ENCODE results near the gene CERK. TPM values are rescaled to one million over a fixed set of nuclear protein-coding genes. Genes with fewer than 3 reads are reported as not detected.

The CERK gene
- total RNA-seq, 2 donors from 2014 or later, result 35.4 to 39.9 TPM

DNA sequence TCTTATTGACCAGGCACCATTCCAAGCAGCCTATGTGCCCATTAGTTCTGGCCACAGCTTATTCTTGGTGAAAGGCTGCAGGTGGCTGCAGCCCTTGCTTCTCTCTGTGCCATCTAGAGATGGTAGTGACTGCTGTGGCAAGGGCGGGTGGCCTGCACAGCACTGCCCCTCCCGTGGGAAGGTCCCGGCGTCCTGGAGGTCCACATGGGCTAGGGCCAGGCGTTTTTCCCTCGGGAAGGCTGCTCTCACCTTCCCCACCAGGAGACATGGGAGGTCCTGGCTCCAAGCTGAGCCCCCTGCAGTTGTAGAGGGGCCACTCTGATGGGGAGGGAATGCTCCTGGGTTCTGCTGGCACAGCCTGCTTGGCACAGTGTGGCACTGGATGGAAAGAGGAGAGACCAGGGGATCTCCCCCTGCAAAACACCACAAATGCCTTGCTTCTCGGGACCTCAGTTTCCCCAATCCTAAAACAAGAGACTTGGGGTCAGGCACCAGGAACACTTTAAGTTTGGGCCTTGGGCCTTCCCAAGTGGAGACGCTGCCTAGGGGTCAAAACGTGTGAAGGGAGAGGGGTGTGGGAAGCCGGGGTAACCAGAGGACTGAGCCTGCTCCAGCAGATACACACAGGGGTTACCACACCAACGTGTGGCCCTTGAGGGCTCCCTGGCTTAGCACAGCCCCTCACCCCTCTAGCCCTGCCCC is 14.4 kb upstream of the CERK start:
- intact Hi-C loops (cut with DNase I, micrococcal nuclease), result no loop called here
- no peak for DNase-seq
- ATAC-seq, result no peak

DNA sequence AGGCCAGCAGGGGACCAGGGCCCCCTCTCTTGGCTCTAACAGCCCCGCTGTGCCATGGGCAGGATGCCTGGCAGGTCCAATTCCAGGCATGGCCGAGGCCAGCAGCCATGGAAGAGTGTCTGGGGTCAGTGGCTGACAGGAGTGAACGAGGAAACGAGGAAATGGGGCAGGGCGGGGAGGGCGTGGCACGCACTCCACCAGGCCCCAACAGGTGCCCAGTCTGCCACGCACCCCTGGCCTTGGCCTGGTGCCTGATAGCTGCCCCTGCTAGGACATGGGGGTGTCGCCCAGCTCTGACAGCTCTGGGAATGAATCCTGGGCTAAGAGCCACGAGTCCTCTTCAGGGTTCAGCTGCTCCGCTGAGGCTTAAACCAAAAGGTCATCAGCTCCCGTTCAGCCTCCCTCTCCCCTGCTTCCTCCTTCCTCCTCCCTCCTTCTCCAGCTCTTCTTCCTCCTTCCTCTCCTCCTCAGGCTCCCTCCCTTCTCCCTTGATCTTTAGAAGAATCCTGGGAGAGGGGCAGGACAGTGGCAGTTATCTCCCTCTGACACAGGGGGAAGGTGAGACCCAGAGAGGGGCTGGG is 12.9 kb upstream of the CERK start:
- peak; percentile 76 for ATAC-seq
- DNase-seq, result peak; percentile 82 to 86
- intact Hi-C loops (cut with DNase I, micrococcal nuclease), result no loop called here

DNA sequence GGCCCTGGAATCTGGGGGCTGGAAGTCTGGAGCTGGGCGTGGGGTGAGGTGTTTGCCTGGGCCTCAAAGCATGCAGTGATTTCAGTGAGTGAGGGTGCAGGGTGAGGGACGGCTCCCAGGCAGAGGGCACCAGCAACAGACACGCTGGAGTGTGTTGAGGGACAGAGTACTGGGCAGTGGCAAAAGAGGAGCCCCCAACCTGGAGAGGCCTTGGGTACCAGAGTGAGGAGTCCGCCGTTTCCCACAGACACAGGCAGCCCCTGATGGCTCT is 12.4 kb upstream of the CERK start:
- intact Hi-C loops (cut with DNase I, micrococcal nuclease), result no loop called here
- ATAC-seq (peak; percentile 2), DNase-seq (no peak)

DNA sequence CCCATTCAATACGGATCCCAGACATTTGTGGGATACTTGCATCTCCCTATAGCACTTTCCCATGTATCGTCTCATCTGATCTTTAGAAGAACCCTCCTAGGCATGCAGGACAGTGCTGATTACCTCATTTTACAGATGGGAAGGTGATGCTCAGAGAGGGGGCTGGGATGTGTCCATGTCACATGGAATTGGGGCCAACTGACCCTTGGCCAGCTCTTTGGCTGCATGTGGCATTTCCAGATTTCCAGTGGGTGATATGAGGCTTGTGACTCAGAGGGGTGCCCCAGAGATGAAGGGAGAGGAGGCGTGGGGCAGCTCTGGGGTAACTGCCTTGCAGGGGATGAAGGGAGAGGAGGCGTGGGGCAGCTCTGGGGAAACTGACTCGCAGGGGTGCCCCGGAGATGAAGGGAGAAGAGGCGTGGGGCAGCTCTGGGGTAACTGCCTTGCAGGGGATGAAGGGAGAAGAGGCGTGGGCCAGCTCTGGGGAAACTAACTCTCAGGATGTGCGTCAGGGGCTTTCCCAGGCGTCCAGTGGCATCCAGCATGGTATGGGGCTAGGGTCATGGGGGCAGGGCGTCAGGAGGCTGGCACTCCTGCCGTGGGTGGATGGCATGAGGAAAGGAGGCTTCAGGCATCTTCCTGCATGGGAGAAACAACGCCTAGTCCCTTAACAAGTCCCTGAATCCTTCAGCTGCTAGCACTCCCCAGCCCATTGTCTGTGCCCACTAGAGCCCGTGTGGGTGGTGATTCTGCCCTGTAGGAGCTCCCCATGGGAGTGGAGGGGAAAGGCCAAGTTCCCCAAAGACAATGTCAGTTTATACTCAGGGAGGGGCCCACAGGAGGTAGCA is 11.9 kb upstream of the CERK start:
- DNase-seq, result no peak
- intact Hi-C loops (cut with DNase I, micrococcal nuclease), result no loop called here
- no peak for ATAC-seq

DNA sequence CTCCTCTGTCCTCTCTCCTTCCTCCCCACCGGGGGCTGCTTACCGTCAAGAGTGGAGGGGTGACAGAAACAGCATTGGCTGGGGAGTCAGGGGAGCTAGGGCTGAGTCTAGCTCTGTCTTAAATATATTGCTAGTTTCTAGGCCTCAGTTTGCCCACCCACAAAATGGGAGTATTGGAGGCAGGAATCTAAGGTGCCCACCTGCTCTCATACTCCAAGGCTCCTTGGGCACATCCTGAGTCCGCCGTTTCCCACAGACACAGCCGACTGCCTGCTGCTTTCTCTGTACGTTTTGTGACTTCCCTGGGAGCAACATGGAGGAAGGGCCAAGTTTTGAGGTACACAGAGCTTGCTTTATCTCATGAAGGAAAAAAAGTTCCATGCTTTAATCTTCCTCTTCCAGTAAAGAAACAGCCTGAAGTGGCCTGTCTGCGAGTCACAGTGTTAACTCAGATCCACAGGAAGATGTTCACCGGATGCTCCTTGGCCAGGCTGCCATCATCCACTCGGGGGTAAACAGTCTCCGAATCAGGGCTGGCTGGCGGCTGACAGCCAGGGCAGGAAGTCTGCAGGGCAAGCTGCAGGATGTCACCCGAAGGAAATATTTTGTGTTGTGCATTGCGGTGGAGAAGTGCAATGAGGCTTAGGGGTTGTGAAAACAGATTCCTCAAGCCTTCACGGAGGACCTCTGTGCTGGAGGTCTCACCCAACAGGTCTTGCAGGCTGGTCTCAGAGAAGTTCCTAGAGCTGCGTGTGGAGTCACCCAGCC is 11.0 kb upstream of the CERK start:
- intact Hi-C loops (cut with DNase I, micrococcal nuclease), result no loop called here
- ATAC-seq (no peak), DNase-seq (no peak)

DNA sequence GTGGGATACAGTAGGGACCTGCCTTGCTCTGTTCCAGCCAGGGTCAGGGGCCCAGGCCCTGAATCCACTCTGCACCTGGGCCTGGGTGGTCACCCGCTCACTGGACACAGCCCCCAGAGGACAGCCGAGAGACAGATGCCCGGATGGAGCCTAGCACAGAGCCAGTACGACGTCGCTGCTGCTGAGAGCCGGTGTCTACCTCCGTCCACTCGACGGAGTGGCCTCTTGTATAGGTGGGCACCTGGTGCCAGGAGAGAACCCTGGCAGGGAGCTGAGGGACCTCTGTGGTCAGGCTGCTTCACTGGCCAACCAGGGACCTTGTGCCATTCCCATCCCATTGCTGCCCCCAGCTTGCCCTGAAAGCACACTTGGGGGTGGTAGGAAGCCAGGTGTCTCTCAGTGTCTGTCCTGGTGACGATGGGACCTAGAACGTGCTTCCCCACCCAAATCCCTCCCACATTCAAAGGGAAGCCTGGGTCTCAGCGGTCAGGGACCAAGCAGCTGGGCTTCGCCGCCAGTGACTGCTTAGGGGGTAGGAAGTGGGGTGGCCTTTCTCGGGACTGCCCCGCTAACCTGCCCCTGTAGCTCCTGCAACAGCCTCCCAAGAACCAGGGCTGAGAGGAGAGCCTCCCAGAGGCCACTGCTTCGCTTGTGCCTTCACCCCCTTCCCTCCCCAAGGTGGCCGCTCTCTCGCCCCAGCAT is 10.3 kb upstream of the CERK start:
- ATAC-seq (no peak), DNase-seq (no peak)
- intact Hi-C loops (cut with DNase I, micrococcal nuclease), result no loop called here

DNA sequence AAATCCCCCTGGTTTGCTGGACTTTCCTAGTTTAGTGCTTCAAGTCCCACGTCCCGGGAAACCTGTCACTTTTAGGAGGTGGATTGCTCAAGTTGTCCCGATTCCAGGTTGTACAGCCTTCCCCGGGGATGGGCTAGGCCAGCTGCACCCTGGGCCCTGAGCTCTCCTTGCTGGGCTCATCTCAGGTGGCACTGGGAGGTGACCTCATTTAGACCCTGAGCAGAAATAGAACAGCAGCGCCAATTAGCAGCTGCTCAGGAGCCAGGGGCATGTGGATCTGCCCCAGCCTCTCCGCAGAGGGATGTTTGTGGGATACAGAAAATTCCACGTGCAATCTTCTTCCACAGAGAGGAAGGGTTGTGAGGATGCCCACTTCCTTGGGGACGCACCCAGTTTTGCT is 9.6 kb upstream of the CERK start:
- intact Hi-C loops (cut with DNase I, micrococcal nuclease), result no loop called here
- DNase-seq (no peak), ATAC-seq (no peak)

DNA sequence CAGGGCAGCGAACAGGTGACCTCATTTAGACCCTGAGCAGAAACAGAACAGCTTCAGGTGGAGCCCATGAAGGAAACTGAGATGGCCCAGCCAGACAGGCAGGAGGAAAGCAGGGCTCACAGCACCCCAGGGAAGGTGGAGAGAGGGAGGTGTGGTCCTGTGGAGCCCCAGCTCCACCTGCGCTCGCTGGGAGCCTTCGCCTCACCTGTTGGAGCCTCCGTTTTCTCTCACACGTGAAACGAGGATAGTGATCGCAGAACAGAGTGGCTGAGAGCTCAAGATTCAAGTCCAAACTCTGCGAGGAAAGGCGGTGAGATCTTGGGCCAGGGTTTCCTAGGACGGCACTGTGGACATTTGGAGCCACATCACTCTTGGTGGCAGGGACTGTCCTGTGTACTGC is 8.6 kb upstream of the CERK start:
- no peak for DNase-seq
- intact Hi-C loops (cut with DNase I, micrococcal nuclease), result no loop called here
- ATAC-seq, result no peak

DNA sequence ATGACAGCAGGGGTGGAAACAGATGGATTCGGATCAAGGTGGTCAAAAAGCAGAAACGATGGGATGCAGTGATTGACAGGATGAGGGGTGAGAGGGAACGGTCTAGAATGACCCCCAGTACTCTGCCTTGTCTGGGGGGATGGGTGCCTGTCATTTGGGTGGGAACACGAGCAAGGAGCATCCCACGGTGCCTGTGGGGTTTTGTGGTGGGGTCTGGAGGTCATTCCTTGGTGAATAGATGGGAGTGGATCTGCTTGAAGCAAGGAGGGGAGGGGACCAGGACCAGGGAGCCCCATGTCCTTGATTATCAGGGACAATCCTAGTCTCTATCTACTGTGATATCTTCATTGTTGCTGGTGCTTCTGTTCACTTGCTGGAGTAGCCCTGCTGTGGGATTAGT is 8.1 kb upstream of the CERK start:
- DNase-seq (no peak), ATAC-seq (no peak)
- intact Hi-C loops (cut with DNase I, micrococcal nuclease), result no loop called here

DNA sequence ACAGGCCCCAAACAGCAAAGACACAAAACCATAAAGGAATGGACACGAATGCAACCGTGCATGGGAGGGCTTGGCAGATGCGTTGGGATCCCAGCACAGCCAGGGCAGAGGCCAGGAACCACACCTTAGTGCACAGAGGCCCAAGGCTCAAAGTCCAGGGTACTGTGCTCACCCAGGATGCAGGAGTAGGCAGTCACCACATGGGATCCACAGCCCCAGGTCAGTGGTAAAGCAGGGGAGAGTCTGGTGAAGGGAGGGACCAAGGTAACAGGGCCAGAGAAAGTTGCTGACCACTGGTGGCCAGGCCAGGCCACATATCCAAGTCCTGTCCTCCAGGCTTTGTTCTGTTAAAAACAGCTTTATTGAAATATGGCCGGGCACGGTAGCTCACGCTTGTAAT is 6.5 kb upstream of the CERK start:
- intact Hi-C loops (cut with DNase I, micrococcal nuclease), result no loop called here
- DNase-seq, result peak; percentile 79 to 90
- ATAC-seq, result peak; percentile 78

DNA sequence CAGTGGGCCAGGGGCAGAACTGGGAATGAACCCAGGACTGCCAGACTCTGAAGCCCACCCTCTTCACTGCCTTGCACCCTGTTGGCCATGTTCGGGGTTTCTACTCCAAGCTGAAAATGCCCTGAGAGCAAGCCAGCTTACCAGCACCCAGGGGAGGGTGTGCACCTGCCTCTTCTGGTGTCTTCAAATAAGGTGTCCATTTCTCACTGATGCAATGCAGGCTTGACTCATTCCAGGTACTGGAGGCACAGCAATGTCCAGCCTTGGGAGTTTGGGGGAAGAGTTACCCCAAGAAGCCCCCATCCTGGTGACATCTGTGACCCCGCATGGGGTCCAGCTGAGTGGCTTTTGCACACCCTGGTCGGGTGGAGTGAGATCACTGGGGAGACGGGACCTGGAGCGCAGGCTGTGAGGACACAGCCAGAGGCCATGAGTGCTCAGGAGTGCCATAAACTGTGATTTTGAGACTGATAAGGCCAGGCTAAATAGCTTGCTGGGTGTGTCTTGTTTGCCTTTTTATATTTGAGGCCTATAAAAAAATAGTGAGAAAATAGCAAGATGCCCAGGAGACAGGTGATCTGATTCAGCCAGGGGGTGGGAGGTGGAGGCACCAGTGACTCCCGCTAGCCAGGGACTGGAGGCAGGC is 4.6 kb upstream of the CERK start:
- intact Hi-C loops (cut with DNase I, micrococcal nuclease), result no loop called here
- peak; percentile 61 for ATAC-seq

DNA sequence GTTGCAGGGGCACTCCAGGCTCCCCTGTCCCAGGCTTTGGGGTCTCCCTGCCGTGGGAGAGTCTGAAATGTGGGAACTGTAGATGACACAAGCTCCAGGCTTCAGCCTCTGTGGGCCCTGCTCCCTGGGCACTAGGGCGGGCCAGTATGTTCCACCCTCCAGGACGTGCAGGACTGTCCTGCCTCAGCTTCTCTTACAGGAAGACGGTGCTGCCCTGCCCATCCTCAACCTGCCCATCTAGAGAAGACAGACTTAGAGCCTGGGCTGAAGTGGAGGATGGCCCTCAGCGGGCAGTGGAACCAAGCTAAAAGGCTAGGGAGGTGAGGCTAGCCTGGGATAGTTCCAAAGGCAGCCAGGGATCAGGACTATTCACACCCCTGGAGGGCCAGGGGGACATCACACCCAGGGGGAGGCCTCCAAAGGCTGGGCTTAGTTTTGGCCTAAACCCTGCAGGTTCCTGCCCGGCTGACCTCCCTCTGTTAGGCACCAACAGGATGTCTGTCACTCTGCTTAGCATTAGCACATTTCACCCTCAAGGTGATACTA is 4.0 kb upstream of the CERK start:
- ATAC-seq (no peak), DNase-seq (no peak)
- intact Hi-C loops (cut with DNase I, micrococcal nuclease), result no loop called here

More for the DNA sequence above, 4.6 kb upstream of the CERK start:
- DNase-seq, result peak; percentile 63 to 81

DNA sequence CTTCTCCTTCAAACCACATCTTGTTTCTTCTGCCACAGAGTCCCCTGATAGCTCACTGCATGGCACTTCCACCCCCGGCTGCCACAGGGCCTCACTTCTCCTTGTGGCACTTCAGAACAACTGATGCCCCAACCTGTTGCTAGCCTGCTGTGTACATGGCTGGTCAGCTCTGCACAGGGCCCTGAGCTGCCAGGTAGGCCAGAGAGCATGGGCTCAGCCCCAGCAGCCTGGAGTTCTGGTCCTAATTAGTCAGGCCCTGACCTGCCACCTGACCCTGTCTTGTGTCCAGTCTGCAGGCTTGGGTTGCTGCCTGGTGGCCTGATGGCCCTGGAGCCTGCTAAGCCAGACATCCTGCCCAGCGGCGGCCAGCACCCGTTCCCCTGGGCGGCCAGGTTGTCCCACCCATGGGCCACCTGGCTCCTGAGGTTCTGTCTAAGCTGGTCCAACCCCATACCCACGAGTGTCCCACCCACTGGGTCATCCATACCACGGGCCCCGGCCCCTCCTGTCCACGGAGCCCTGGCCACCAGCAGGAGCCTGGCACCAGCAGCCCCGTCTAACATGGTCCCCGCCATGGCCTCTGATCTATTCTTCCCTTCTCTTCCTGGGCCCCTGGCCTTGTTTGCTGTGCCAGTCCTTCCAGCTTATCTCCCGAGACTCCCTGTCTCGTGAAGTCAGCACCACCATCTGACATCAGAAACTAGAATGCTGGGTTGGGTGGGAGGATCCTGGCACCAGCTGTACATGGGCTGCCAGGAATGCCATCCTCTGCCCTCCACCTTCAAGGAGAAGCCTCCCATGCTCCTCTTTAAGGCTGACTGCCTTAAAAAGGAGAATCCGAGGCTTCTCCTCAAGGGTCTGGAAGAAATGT is 3.1 kb upstream of the CERK start:
- no peak for ATAC-seq
- intact Hi-C loops (cut with DNase I, micrococcal nuclease), result no loop called here
- DNase-seq, result no peak

DNA sequence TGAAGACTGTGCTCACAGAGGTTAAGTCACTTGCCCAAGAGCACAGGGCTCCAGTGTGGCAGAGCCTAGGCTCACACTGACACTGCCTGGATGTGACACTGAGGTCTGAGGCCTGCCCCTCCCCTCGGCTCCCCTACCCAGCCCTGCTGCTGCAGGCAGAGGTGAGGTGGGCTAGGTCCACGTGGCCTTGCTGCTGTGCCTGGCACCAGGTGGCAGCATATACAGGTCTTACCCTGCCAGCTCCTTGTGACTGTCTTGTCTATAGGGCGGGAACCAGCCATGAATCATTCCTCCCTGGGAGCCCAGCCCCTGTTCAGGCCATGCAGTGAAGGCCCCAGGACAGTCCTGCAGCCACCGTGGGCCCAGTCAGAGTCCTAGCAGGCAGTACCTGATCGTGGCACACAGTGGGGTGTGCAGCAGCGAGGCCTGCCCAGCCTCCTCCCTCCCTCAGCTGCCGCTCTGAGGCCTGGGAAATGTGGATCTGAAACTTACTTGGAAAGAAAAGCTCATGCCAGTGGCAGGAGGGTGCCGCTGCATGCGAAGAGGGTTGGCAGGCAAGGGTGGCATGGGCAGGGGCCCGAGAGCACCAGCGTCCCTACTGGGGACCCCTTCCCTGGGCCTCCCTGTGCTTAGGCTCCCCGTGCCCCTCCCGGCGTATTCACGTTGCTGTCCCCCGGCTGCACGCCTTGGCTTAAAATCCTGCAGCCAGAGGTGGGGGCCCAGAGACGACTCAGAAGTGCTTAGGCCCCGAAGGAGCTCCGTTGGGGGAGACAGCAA is 1.2 kb upstream of the CERK start:
- intact Hi-C loops (cut with DNase I, micrococcal nuclease), result no loop called here
- peak; percentile 80 to 88 for DNase-seq

DNA sequence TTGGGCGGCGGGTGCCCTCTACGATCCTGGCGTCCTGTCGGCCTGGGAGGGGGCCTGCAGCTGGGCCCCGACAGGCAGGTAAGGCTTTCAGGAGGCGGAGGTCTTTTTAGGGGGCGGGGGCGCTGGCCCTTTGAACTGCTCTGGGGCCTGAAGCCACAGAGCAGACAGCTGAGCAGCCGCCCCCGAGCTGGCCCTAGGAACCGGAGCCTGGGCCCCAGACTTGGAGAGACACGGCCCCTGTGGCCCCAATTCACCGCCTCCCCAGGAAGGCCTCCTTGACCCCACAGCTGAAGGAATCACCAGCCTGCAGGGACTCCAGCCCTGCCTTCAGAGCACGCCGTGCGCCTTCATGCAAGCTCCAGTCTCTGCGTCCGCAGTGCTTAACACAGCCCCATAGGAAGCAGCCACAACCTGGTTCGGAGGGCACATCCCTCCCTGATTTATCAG is 618 bp upstream of the CERK start:
- intact Hi-C loops (cut with DNase I, micrococcal nuclease), result no loop called here
- ATAC-seq (peak; percentile 15), DNase-seq (peak in 1 of 2 donors; percentile 53)

More for the DNA sequence above, 1.2 kb upstream of the CERK start:
- ATAC-seq, result peak; percentile 67

Measured in left colon (tissue), 2 donors.